ENCODE data around the gene NMT1. TPM values are rescaled to one million over a fixed set of nuclear protein-coding genes. Genes with fewer than 3 reads are reported as not detected.

The NMT1 gene
- total RNA-seq, 1 donor from 2014 or later, result 91.4 TPM

DNA sequence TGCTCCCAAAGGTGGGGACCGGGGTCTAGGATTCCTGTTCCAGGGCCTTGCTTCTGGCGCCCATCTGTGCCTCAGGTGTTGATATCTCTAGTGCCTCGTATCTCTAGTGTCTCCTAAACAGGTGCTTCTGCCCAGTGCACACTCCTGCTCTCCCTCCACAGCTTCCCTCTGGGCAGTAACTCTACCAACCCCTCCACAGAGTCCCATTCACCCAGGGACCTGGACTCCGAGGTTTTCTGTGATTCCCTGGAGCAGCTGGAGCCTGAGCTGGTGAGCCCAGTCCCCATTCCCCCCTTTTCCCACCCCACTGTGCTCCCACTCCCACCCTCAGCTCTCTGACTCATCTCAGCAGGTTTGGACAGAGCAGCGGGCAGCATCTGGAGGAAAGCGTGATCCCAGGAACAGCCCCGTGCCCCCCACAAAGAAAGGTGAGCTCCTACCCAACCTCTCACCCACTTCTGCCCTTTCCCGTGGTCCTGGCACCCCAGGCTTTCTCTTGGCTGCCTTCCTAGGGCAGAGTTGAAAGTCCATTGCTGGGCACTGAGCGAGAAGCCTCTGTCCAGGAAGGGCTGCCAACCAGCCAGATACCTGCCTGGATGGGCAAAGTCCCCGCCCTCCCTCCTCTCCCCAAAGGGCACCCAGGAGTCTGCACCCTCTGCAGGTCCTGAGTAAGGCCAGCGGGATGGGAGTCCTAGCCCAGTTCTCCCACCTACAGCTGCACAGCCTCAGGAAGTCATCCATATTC, 76.6 kb downstream of the NMT1 start:
- no peaks in the 10 kb centered on the region for H3K9me3 Mint-ChIP-seq (ENCODE audit: low read depth)
- no peaks in the 10 kb centered on the region for H3K27me3 Mint-ChIP-seq (ENCODE audit: low read depth)
- DNase-seq (ENCODE audit: low spot score), result peak; percentile 79
- H3K4me1 Mint-ChIP-seq (ENCODE audit: low read depth), result peaks cover 17% of the 10 kb centered on the region
- H3K27ac Mint-ChIP-seq (ENCODE audit: unreplicated experiment), result no peak overlapping the region
- TF ChIP-seq CTCF (IDR thresholded peaks at IDR 0.05), result no peak
- no peak overlapping the region for H3K4me3 Mint-ChIP-seq (ENCODE audit: unreplicated experiment)
- no peaks in the 10 kb centered on the region for H3K36me3 Mint-ChIP-seq (ENCODE audit: low read depth)

GRCh38 chr17:45138911-45139532, 77.9 kb downstream of the NMT1 start:
- Mint-ChIP-seq H3K27ac (ENCODE audit: unreplicated experiment) (no peak overlapping the region), H3K4me3 (ENCODE audit: unreplicated experiment) (no peak overlapping the region), H3K36me3 (ENCODE audit: low read depth) (no peaks in the 10 kb centered on the region), H3K27me3 (ENCODE audit: low read depth) (no peaks in the 10 kb centered on the region), H3K4me1 (ENCODE audit: low read depth) (peaks cover 11% of the 10 kb centered on the region), H3K9me3 (ENCODE audit: low read depth) (no peaks in the 10 kb centered on the region)
- peak; percentile 79 for DNase-seq (ENCODE audit: low spot score)
- no peak for TF ChIP-seq CTCF (IDR thresholded peaks at IDR 0.05)

GRCh38 chr17:45139533-45139920, 78.4 kb downstream of the NMT1 start:
- Mint-ChIP-seq H3K36me3 (ENCODE audit: low read depth) (no peaks in the 10 kb centered on the region), H3K4me1 (ENCODE audit: low read depth) (peaks cover 11% of the 10 kb centered on the region), H3K27ac (ENCODE audit: unreplicated experiment) (no peak overlapping the region), H3K9me3 (ENCODE audit: low read depth) (no peaks in the 10 kb centered on the region), H3K27me3 (ENCODE audit: low read depth) (no peaks in the 10 kb centered on the region), H3K4me3 (ENCODE audit: unreplicated experiment) (no peak overlapping the region)
- no peak for TF ChIP-seq CTCF (IDR thresholded peaks at IDR 0.05)
- peak; percentile 33 for DNase-seq (ENCODE audit: low spot score)

GRCh38 chr17:45143094-45143670, 82.1 kb downstream of the NMT1 start:
- Mint-ChIP-seq H3K9me3 (ENCODE audit: low read depth) (no peaks in the 10 kb centered on the region), H3K4me3 (ENCODE audit: unreplicated experiment) (no peak overlapping the region), H3K36me3 (ENCODE audit: low read depth) (no peaks in the 10 kb centered on the region), H3K27me3 (ENCODE audit: low read depth) (no peaks in the 10 kb centered on the region), H3K27ac (ENCODE audit: unreplicated experiment) (no peak overlapping the region), H3K4me1 (ENCODE audit: low read depth) (peaks cover 15% of the 10 kb centered on the region)
- peak; percentile 57 for DNase-seq (ENCODE audit: low spot score)
- no peak for TF ChIP-seq CTCF (IDR thresholded peaks at IDR 0.05)

DNA sequence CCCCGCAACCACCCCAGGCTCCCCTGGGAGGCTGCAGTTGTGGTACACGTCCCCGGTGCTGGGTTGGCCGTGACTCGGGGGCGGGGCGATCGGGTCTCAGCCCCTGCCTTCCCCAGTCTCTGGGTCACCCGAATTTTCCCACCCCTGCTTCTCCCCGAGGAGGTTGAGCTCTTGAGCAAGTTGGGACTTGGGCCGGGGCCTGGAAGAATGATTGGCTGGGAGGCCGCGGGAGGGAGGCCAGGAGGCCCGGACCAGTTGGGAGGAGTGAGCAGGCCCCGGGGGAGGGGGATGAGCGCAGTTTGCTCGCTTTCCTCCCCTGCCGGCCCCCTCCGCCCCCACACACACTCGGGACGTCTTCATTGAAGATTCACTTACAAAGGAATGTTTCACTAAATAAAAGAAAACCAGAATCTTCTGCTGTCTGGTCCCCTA, 82.7 kb downstream of the NMT1 start:
- Mint-ChIP-seq H3K36me3 (ENCODE audit: low read depth) (no peaks in the 10 kb centered on the region), H3K4me1 (ENCODE audit: low read depth) (peaks cover 15% of the 10 kb centered on the region), H3K4me3 (ENCODE audit: unreplicated experiment) (no peak overlapping the region), H3K27ac (ENCODE audit: unreplicated experiment) (no peak overlapping the region), H3K27me3 (ENCODE audit: low read depth) (no peaks in the 10 kb centered on the region), H3K9me3 (ENCODE audit: low read depth) (no peaks in the 10 kb centered on the region)
- peak; percentile 88 for DNase-seq (ENCODE audit: low spot score)
- TF ChIP-seq CTCF (IDR thresholded peaks at IDR 0.05), result no peak
